Mucosa of descending colon (tissue), 3 donors: ENCODE measurements around the gene PLK5. TPM values are rescaled to one million over a fixed set of nuclear protein-coding genes. Genes with fewer than 3 reads are reported as not detected.

ENCODE experiments used
- ATAC-seq: fragments of 200-7000 bp; cut with Tn5 transposase; one replicate; pipeline ENCODE4 v1.9.1; 2020; ENCODE audit warnings: mild to moderate bottlenecking, moderate library complexity
- DNase-seq, 3 donors: peaks; one replicate each; pipeline ENCODE4 v3.0.0-alpha.2; 2020
- H3K36me3 ChIP-seq: fragments of 200-600 bp; one replicate; pipeline ENCODE4 v1.8.0; 2021; ENCODE audit warnings: low read depth, mild to moderate bottlenecking
- H3K4me1 ChIP-seq: fragments of 200-600 bp; one replicate; pipeline ENCODE4 v1.8.0; 2021; ENCODE audit warnings: low read depth, mild to moderate bottlenecking
- H3K4me3 ChIP-seq: fragments of 200-600 bp; one replicate; pipeline ENCODE4 v1.8.0; 2021; ENCODE audit warnings: mild to moderate bottlenecking
- H3K9me3 ChIP-seq: fragments of 200-600 bp; one replicate; pipeline ENCODE4 v1.8.0; 2021; ENCODE audit warnings: mild to moderate bottlenecking
- intact Hi-C, 2 donors: fragments of 100-400 bp; cut with DNase I in 1 of 2; cut with micrococcal nuclease in 1 of 2; formaldehyde crosslinking; loops; one replicate each; pipeline versions ENCODE4 v1.11.0 to v1.11.1; 2022; cut with DNase I, micrococcal nuclease
- total RNA-seq, 3 donors: library from RNA; stranded (reverse); fragmentation: NEBNext Ultra II Directional in 2 of 3; extraction: Animal tissue kit (Norgen Biotek cat#: 25700) in 2 of 3; gene quantifications; one replicate each; pipeline versions ENCODE4 v1.2.1 to v1.2.4, GENCODE V29; 2021 to 2023
- TF ChIP-seq, protein P1 (sequence below): fragments of 200-600 bp; IDR thresholded peaks from one replicate; pipeline ENCODE4 v1.8.0; 2022; ENCODE audit warnings: antibody characterized with exemption, mild to moderate bottlenecking
- donor health status: DM: no; HTN: no; CAD: no; lungs with moderate emphysema.
- donor health status: DM: no; HTN: no; CAD: no.
- donor health status: DM: no; HTN: yes; CAD: no.

Gene PLK5
- total RNA-seq, 3 donors from 2014 or later, result 0.16 TPM; not detected in 2

DNA sequence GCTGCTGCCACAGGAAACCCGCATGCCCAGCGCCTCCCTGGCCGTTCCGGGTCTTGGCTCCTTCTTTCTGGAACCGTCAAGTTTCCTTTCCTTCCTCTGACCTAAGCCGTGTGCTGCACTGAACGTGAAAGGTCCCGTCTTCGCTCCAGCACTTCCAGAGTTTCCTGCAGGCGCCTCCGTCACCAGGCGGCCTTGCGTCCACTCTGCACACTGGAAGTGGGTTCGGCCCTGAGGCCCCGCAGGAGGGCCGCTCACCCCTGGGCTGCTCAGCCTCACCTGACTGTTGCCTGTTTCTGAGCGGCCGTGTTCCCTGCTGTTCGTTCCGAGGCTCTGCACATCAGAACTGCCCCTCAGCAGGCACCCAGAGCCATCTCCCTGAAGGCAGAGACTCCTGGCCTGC is 56.5 kb downstream of the PLK5 start:
- TF ChIP-seq, protein P1, sequence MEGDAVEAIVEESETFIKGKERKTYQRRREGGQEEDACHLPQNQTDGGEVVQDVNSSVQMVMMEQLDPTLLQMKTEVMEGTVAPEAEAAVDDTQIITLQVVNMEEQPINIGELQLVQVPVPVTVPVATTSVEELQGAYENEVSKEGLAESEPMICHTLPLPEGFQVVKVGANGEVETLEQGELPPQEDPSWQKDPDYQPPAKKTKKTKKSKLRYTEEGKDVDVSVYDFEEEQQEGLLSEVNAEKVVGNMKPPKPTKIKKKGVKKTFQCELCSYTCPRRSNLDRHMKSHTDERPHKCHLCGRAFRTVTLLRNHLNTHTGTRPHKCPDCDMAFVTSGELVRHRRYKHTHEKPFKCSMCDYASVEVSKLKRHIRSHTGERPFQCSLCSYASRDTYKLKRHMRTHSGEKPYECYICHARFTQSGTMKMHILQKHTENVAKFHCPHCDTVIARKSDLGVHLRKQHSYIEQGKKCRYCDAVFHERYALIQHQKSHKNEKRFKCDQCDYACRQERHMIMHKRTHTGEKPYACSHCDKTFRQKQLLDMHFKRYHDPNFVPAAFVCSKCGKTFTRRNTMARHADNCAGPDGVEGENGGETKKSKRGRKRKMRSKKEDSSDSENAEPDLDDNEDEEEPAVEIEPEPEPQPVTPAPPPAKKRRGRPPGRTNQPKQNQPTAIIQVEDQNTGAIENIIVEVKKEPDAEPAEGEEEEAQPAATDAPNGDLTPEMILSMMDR, result no peak
- no peak for DNase-seq
- no peak overlapping the region for H3K4me3 ChIP-seq
- intact Hi-C loops, result no loop called here
- no peaks in the 10 kb centered on the region for H3K9me3 ChIP-seq
- H3K4me1 ChIP-seq, result no peaks in the 10 kb centered on the region
- no peaks in the 10 kb centered on the region for H3K36me3 ChIP-seq
- ATAC-seq, result no peak

DNA sequence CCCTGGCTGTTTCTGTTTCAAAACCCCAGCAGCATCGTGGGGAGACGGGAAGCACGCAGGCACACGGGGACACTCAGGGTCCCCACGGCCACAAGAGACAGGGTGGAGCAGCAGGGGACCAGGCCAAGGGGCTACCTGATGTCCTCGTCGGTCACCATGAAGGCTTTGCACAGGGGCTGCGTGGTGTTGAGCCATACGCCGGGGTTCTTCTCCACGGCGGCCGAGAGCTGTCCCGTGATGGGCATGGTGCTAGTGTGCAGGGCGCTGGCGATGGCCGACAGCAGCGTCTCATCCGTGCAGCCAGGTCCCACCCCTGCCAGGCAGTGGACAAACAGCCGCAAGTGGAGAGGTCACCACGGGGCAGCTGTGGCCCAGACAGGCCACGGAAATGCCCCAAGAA is 57.1 kb downstream of the PLK5 start:
- Histone ChIP-seq H3K4me3 (no peak overlapping the region), H3K4me1 (no peaks in the 10 kb centered on the region), H3K9me3 (no peaks in the 10 kb centered on the region), H3K36me3 (no peaks in the 10 kb centered on the region)
- no peak for ATAC-seq
- TF ChIP-seq, protein P1, result no peak
- intact Hi-C loops, result no loop called here
- DNase-seq, result no peak

DNA sequence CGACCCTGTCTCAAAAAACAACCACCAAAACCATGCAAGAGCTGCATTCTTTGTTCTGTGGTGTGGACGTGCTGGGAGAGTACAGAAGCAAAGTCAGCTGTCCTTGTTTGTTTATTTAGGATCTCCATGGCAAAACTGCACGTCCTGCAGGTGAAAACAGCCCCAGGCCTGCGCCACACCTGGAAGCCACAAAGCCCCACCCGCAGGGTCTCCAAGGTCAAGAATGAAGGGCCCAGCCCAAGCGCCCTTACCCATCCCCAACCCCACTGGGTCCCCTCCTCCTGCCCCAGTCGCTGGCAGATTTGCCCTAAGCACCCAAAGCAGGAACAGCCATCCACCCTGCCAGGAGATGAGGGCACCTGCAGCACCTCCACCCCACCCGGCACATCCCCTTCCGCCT is 58.3 kb downstream of the PLK5 start:
- H3K4me3 ChIP-seq, result no peak overlapping the region
- no peaks in the 10 kb centered on the region for H3K9me3 ChIP-seq
- DNase-seq, result no peak
- ATAC-seq, result no peak
- TF ChIP-seq, protein P1, result no peak
- no peaks in the 10 kb centered on the region for H3K4me1 ChIP-seq
- intact Hi-C loops, result no loop called here
- no peaks in the 10 kb centered on the region for H3K36me3 ChIP-seq

DNA sequence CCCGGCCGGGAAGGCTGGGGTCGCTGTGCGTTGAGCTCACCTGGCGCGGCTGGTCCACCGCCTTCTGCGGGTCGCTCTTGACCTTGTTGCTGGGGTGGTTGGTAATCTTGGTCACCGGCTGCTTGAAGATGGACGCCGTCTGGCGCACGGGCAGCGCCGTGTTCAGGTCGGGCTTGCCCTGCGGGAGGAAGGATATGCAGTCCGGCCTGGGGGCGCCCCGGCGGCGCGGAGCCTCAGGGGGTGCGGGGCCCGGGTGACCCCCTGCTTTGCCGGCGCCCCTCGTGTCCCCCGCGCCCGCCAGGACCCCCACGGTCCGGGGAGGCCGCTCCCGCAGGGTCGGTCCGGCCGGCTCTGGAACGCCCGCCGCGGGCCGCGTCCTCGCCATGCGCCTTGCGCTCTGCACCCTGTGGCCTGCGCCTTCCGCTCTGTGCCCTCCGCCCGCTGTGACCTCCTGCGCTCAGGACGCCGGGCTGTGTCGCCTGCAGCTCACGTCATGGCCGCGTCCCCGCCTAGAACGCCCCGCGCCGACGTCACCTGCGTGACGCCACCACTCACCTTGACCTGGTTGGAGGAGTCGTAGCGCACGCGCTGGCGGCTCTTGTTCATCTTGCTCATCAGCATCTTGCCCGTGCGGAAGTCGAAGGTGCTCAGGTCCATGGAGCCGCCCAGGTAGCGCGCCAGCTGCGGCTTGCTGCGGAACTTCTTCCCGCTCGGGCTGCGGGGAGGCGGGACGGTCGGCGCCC is 60.8 kb downstream of the PLK5 start:
- no peak for DNase-seq
- H3K4me3 ChIP-seq, result no peak overlapping the region
- intact Hi-C loops, result no loop called here
- no peaks in the 10 kb centered on the region for H3K4me1 ChIP-seq
- no peak for ATAC-seq
- no peaks in the 10 kb centered on the region for H3K9me3 ChIP-seq
- TF ChIP-seq, protein P1, result no peak
- H3K36me3 ChIP-seq, result no peaks in the 10 kb centered on the region

DNA sequence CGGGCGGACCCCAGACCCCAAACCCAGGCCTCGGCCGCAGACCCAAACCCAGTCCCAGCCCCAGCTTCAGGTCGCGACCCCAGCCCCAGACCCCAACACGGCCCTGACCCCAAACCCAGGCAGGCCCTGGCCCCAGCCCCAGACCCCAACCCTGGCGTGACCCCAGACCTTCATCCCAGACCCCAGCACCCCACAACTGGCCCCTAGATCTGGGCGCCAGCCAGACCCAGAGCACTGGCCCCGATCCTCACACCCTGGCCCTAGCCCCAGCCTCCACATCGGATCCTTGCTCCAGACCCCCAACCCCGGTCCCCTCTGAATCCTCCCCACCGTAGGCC is 61.3 kb downstream of the PLK5 start:
- H3K36me3 ChIP-seq, result no peaks in the 10 kb centered on the region
- intact Hi-C loops, result no loop called here
- no peak overlapping the region for H3K4me3 ChIP-seq
- DNase-seq (no peak), ATAC-seq (no peak)
- H3K9me3 ChIP-seq, result no peaks in the 10 kb centered on the region
- no peaks in the 10 kb centered on the region for H3K4me1 ChIP-seq
- TF ChIP-seq, protein P1, result no peak

Other genes starting within 250 kb of the PLK5 start
- 10 to 100 TPM; 34.2 to 40.1 (median 39.8) TPM for gene FAM174C, start 248.5 kb upstream of the PLK5 start, total RNA-seq
- 10 to 100 TPM; 19.0 to 62.2 (median 61.7) TPM for gene EFNA2, start 238.2 kb upstream of the PLK5 start, total RNA-seq
- gene NDUFS7, start 140.2 kb upstream of the PLK5 start, total RNA-seq, result 100 to 1,000 TPM; 118 to 160 (median 148) TPM
- 1 to 10 TPM; 1.6 to 7.0 (median 2.1) TPM for gene GAMT, start 122.5 kb upstream of the PLK5 start, total RNA-seq
- gene DAZAP1, start 116.5 kb upstream of the PLK5 start, total RNA-seq, result 100 to 1,000 TPM; 117 to 123 (median 119) TPM
- gene RPS15, start 85.7 kb upstream of the PLK5 start, total RNA-seq, result 100 to 1,000 TPM; 748 to 897 (median 892) TPM
- gene APC2, start 74.0 kb upstream of the PLK5 start, total RNA-seq, result 1 to 10 TPM in 1 of 3 donors, under 1 TPM in 2; 0.23 to 5.9 (median 0.24) TPM
- 10 to 100 TPM; 36.7 to 48.9 (median 38.1) TPM for gene C19orf25, start 44.9 kb upstream of the PLK5 start, total RNA-seq
- 1 to 10 TPM; 3.3 to 7.5 (median 4.9) TPM for gene PCSK4, start 33.7 kb upstream of the PLK5 start, total RNA-seq
- 1 to 10 TPM; 2.0 to 5.1 (median 4.5) TPM for gene REEP6, start 32.9 kb upstream of the PLK5 start, total RNA-seq
- 1 to 10 TPM; 2.7 to 3.5 (median 3.3) TPM for gene ADAMTSL5, start 11.1 kb upstream of the PLK5 start, total RNA-seq
- 10 to 100 TPM; 21.3 to 28.1 (median 21.5) TPM for gene MEX3D, start 44.2 kb downstream of the PLK5 start, total RNA-seq
- gene MBD3, start 68.8 kb downstream of the PLK5 start, total RNA-seq, result 10 to 100 TPM; 54.1 to 78.2 (median 54.2) TPM
- gene UQCR11, start 81.4 kb downstream of the PLK5 start, total RNA-seq, result 100 to 1,000 TPM; 265 to 301 (median 272) TPM
- gene TCF3, start 128.5 kb downstream of the PLK5 start, total RNA-seq, result 10 to 100 TPM; 54.4 to 57.7 (median 57.4) TPM
- not detected for gene ONECUT3, start 229.4 kb downstream of the PLK5 start, total RNA-seq